Measurements from ENCODE around the gene CLDN12.

The CLDN12 gene

DNA sequence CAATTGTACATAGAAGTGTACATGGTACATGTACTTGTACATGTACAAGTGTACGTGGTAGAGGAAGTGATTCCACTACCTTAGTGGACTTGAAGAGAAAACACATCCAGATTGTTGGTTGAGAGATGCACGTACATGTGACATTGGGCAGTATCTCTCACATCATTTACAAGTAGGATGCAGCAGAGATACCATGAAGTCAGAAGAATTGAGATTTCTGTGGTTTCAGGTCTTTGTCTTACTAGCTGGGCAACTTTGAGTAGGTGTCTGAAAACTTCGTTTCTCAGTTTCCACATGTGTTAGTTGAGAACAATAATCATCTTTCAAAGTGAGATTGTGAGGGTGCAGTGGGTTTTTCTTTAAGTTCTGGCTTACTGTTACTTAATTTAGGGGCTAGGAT, 21.5 kb downstream of the CLDN12 start:
- Histone ChIP-seq H3K36me3 (ENCODE audit: insufficient read depth, low read length) (no peaks in the 10 kb centered on the region), H3K4me3 (ENCODE audit: low read length, poor library complexity, severe bottlenecking) (no peak overlapping the region), H3F3A (ENCODE audit: low read depth) (no peaks in the 10 kb centered on the region), H3K4me2 (ENCODE audit: low read depth, low read length, poor library complexity, severe bottlenecking) (no peak overlapping the region), H3K4me1 (ENCODE audit: insufficient read depth, low read length, poor library complexity, severe bottlenecking) (no peaks in the 10 kb centered on the region), H3K9ac (ENCODE audit: low read depth, low read length, poor library complexity, severe bottlenecking) (no peak overlapping the region), H3K9me2 (replicated peaks; ENCODE audit: low read depth, low read length) (no peaks in the 10 kb centered on the region), H3K27me3 (ENCODE audit: insufficient read depth, low read length, poor library complexity, severe bottlenecking) (no peaks in the 10 kb centered on the region), H3K79me2 (ENCODE audit: insufficient read depth, low read length) (no peaks in the 10 kb centered on the region), H3K9me3 (ENCODE audit: insufficient read depth, low read depth, low read length) (no peaks in the 10 kb centered on the region), H4K20me1 (ENCODE audit: insufficient read depth, low read length, poor library complexity, severe bottlenecking) (no peaks in the 10 kb centered on the region), H2AFZ (ENCODE audit: low read length) (no peak overlapping the region)
- no peak for TF ChIP-seq EZH2phosphoT487 (IDR thresholded peaks at IDR 0.05; ENCODE audit: borderline replicate concordance)
- TF ChIP-seq, protein P1, sequence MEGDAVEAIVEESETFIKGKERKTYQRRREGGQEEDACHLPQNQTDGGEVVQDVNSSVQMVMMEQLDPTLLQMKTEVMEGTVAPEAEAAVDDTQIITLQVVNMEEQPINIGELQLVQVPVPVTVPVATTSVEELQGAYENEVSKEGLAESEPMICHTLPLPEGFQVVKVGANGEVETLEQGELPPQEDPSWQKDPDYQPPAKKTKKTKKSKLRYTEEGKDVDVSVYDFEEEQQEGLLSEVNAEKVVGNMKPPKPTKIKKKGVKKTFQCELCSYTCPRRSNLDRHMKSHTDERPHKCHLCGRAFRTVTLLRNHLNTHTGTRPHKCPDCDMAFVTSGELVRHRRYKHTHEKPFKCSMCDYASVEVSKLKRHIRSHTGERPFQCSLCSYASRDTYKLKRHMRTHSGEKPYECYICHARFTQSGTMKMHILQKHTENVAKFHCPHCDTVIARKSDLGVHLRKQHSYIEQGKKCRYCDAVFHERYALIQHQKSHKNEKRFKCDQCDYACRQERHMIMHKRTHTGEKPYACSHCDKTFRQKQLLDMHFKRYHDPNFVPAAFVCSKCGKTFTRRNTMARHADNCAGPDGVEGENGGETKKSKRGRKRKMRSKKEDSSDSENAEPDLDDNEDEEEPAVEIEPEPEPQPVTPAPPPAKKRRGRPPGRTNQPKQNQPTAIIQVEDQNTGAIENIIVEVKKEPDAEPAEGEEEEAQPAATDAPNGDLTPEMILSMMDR (conservative IDR thresholded peaks at IDR 0.05; ENCODE audit: low read length), result no peak

DNA sequence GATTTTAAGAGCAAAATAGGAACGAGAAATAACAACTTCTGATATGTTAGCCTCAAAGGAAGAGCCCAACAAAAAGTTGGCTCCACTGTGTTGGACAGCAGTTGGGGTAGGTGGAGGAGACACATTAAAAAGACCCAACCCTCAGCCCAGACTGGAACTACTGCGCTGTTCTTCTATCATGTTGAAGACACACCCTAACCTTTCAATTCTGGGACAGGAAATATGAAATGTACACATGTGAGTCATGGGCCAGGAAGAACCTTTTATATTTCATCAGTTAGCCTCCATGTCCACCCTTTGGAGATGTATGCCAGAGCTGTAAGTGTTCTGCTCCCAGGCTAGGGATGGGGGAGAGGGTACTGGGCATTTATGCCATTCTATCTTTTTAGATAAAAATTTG, 22.1 kb downstream of the CLDN12 start:
- Histone ChIP-seq H2AFZ (ENCODE audit: low read length) (no peak overlapping the region), H3F3A (ENCODE audit: low read depth) (no peaks in the 10 kb centered on the region), H3K36me3 (ENCODE audit: insufficient read depth, low read length) (no peaks in the 10 kb centered on the region), H3K4me1 (ENCODE audit: insufficient read depth, low read length, poor library complexity, severe bottlenecking) (no peaks in the 10 kb centered on the region), H3K27me3 (ENCODE audit: insufficient read depth, low read length, poor library complexity, severe bottlenecking) (no peaks in the 10 kb centered on the region), H3K9ac (ENCODE audit: low read depth, low read length, poor library complexity, severe bottlenecking) (no peak overlapping the region), H3K4me3 (ENCODE audit: low read length, poor library complexity, severe bottlenecking) (no peak overlapping the region), H3K9me3 (ENCODE audit: insufficient read depth, low read depth, low read length) (no peaks in the 10 kb centered on the region), H4K20me1 (ENCODE audit: insufficient read depth, low read length, poor library complexity, severe bottlenecking) (no peaks in the 10 kb centered on the region), H3K9me2 (replicated peaks; ENCODE audit: low read depth, low read length) (no peaks in the 10 kb centered on the region), H3K4me2 (ENCODE audit: low read depth, low read length, poor library complexity, severe bottlenecking) (no peak overlapping the region), H3K79me2 (ENCODE audit: insufficient read depth, low read length) (no peaks in the 10 kb centered on the region)
- TF ChIP-seq, protein P1 (conservative IDR thresholded peaks at IDR 0.05; ENCODE audit: low read length), result no peak
- TF ChIP-seq EZH2phosphoT487 (IDR thresholded peaks at IDR 0.05; ENCODE audit: borderline replicate concordance), result no peak

DNA sequence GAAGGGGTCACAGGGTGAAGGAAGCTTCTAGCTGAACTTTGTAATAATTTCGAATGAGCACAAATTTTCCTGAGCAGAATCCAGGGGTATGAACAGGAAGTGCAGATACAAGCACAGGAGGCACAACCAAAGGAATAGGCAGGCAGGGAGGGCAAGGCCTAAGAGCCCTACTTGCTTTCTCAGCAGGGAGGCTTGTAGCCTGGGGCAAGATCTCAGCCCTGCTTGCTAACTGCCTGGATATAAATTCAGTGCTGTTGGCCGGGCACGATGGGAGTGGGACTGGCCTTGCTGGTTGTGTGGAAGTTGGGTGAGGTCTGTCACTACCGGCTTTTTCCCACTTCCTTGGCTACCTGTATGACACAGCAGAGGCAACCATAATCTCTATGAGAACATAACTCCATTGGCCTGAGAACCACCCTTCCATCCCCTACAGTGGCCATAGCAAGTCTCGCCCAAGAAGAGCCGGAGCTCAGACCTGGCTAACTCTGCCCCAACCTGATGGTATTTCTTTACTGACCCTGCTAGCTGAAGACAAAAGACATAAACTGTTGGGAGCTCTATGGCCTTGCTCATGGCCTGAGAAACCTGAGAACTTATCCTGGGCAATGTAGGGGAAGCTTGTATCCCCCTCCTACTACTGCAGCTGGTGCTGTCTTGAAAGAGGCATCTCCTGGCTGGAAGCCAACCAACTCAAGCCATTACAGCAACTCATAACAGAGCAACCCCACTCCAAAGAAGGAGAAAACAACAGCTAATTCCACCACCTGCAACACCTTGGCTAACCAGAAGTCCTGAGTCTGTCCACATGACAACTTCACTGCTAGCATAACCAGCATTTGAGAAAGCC, 27.6 kb downstream of the CLDN12 start:
- H3F3A ChIP-seq (ENCODE audit: low read depth), result no peaks in the 10 kb centered on the region
- H3K4me1 ChIP-seq (ENCODE audit: insufficient read depth, low read length, poor library complexity, severe bottlenecking), result no peaks in the 10 kb centered on the region
- no peaks in the 10 kb centered on the region for H3K36me3 ChIP-seq (ENCODE audit: insufficient read depth, low read length)
- H3K4me3 ChIP-seq (ENCODE audit: low read length, poor library complexity, severe bottlenecking), result no peak overlapping the region
- no peaks in the 10 kb centered on the region for H4K20me1 ChIP-seq (ENCODE audit: insufficient read depth, low read length, poor library complexity, severe bottlenecking)
- no peak overlapping the region for H3K4me2 ChIP-seq (ENCODE audit: low read depth, low read length, poor library complexity, severe bottlenecking)
- H2AFZ ChIP-seq (ENCODE audit: low read length), result no peak overlapping the region
- H3K9me3 ChIP-seq (ENCODE audit: insufficient read depth, low read depth, low read length), result peaks cover 5% of the 10 kb centered on the region; the same call in 1 of the 2 replicates
- no peaks in the 10 kb centered on the region for H3K9me2 ChIP-seq (replicated peaks; ENCODE audit: low read depth, low read length)
- no peaks in the 10 kb centered on the region for H3K27me3 ChIP-seq (ENCODE audit: insufficient read depth, low read length, poor library complexity, severe bottlenecking)
- no peak overlapping the region for H3K9ac ChIP-seq (ENCODE audit: low read depth, low read length, poor library complexity, severe bottlenecking)
- no peak for TF ChIP-seq EZH2phosphoT487 (IDR thresholded peaks at IDR 0.05; ENCODE audit: borderline replicate concordance)
- TF ChIP-seq, protein P1 (conservative IDR thresholded peaks at IDR 0.05; ENCODE audit: low read length), result no peak
- no peaks in the 10 kb centered on the region for H3K79me2 ChIP-seq (ENCODE audit: insufficient read depth, low read length)

Data from Loucy (cell line).